Mesendoderm (in vitro differentiated cells): ENCODE results near the gene EFNA1.

Experiments
- DNase-seq: peaks from one replicate; pipeline ENCODE4 v3.0.0; 2013
- H2AK5ac ChIP-seq: 2 replicates; pipeline ENCODE4 v1.6.1; 2013; ENCODE audit warnings: low read length, inconsistent platforms
- H2BK120ac ChIP-seq: 2 replicates; pipeline ENCODE4 v1.6.1; 2013; ENCODE audit warnings: low read depth, mild to moderate bottlenecking, low read length, moderate library complexity, mixed read lengths
- H2BK15ac ChIP-seq: replicated peaks from 2 replicates; pipeline ENCODE4 v1.6.1; 2013; ENCODE audit warnings: low read depth, mild to moderate bottlenecking, moderate library complexity
- H2BK5ac ChIP-seq: 2 replicates; pipeline ENCODE4 v1.6.1; 2013; ENCODE audit warnings: low read length, inconsistent platforms
- H3K18ac ChIP-seq: 2 replicates; pipeline ENCODE4 v1.6.1; 2013; ENCODE audit warnings: mild to moderate bottlenecking, low read length, mixed read lengths
- H3K23ac ChIP-seq: one replicate; pipeline ENCODE4 v1.6.1; 2013; ENCODE audit warnings: low read length
- H3K27ac ChIP-seq: 2 replicates; pipeline ENCODE4 v1.5.1; 2013; ENCODE audit warnings: low read depth, mild to moderate bottlenecking, inconsistent platforms, low read length, moderate library complexity
- H3K27me3 ChIP-seq: 2 replicates; pipeline ENCODE4 v1.6.1; 2013; ENCODE audit warnings: low read length, control low read depth, mild to moderate bottlenecking, inconsistent platforms; ENCODE audit not compliant: insufficient read depth, poor library complexity
- H3K36me3 ChIP-seq: 2 replicates; pipeline ENCODE4 v1.6.1; 2013; ENCODE audit warnings: low read length, inconsistent platforms; ENCODE audit not compliant: control insufficient read depth, insufficient read depth
- H3K4ac ChIP-seq: one replicate; pipeline ENCODE4 v1.6.1; 2013; ENCODE audit warnings: low read depth, mild to moderate bottlenecking, low read length, moderate library complexity
- H3K4me1 ChIP-seq: 2 replicates; pipeline ENCODE4 v1.6.1; 2013; ENCODE audit warnings: low read depth, low read length, inconsistent platforms; ENCODE audit not compliant: control insufficient read depth
- H3K4me2 ChIP-seq: 2 replicates; pipeline ENCODE4 v1.6.1; 2013; ENCODE audit warnings: low read length
- H3K4me3 ChIP-seq: 2 replicates; pipeline ENCODE4 v1.5.1; 2013; ENCODE audit warnings: mild to moderate bottlenecking, low read length
- H3K56ac ChIP-seq: one replicate; pipeline ENCODE4 v1.6.1; 2013; ENCODE audit warnings: low read length
- H3K79me1 ChIP-seq: 2 replicates; pipeline ENCODE4 v1.6.1; 2013; ENCODE audit warnings: low read length, inconsistent platforms
- H3K79me2 ChIP-seq: 2 replicates; pipeline ENCODE4 v1.6.1; 2013; ENCODE audit warnings: mild to moderate bottlenecking, low read length; ENCODE audit not compliant: control insufficient read depth, insufficient read depth
- H3K9ac ChIP-seq: 2 replicates; pipeline ENCODE4 v1.6.1; 2013; ENCODE audit warnings: low read length, inconsistent platforms
- H4K5ac ChIP-seq: one replicate; pipeline ENCODE4 v1.6.1; 2013; ENCODE audit warnings: low read length
- H4K8ac ChIP-seq: one replicate; pipeline ENCODE4 v1.6.1; 2013; ENCODE audit warnings: low read depth, mild to moderate bottlenecking, control low read depth, low read length, moderate library complexity
- WGBS: extraction: QIAGEN DNeasy Blood & Tissue Kit; methylation state at CpG from one replicate; pipeline ENCODE4 v1.1.7; 2013; ENCODE audit warnings: low lambda C conversion rate, missing lambda C conversion rate; ENCODE audit not compliant: insufficient coverage; ENCODE audit errors: extremely low coverage; 5-methylcytosine and 5-hydroxymethylcytosine counted together

EFNA1 gene

GRCh38 chr1:155085504-155086127 lies 42.1 kb upstream of the EFNA1 start:
- Histone ChIP-seq H2AK5ac (no peak overlapping the region), H3K9ac (peak overlapping the region; percentile 60), H3K27me3 (peaks cover 29% of the 10 kb centered on the region), H2BK15ac (no peak overlapping the region), H3K4me1 (no peaks in the 10 kb centered on the region), H3K4me2 (peak overlapping the region; percentile 96), H4K8ac (no peak overlapping the region), H3K79me1 (no peaks in the 10 kb centered on the region), H3K36me3 (no peaks in the 10 kb centered on the region), H3K79me2 (no peaks in the 10 kb centered on the region), H2BK120ac (no peak overlapping the region), H3K4ac (no peak overlapping the region), H3K18ac (no peak overlapping the region), H2BK5ac (no peak overlapping the region), H3K23ac (no peak overlapping the region), H4K5ac (no peak overlapping the region), H3K4me3 (peak overlapping the region; percentile 42), H3K56ac (peak overlapping the region; percentile 78), H3K27ac (no peak overlapping the region)
- peak; percentile 66 for DNase-seq
- WGBS = no CpG with 5 or more reads among the region's 32 CpGs

- H3K27me3 ChIP-seq = peaks cover 25% of the 10 kb centered on the region
- H3K4me1 ChIP-seq = no peaks in the 10 kb centered on the region
- no peak overlapping the region for H4K8ac ChIP-seq
- H3K79me2 ChIP-seq = no peaks in the 10 kb centered on the region
- H2BK5ac ChIP-seq = no peak overlapping the region
- no peaks in the 10 kb centered on the region for H3K36me3 ChIP-seq
- no peak overlapping the region for H3K27ac ChIP-seq
- no peak overlapping the region for H2BK120ac ChIP-seq
- H3K56ac ChIP-seq = no peak overlapping the region
- H4K5ac ChIP-seq = no peak overlapping the region
- no peak overlapping the region for H3K23ac ChIP-seq
- H2BK15ac ChIP-seq = no peak overlapping the region
- H3K4me2 ChIP-seq = peak overlapping the region; percentile 36
- H2AK5ac ChIP-seq = no peak overlapping the region
- DNase-seq = peak; percentile 75
- H3K4ac ChIP-seq = no peak overlapping the region
- H3K4me3 ChIP-seq = no peak overlapping the region
- H3K9ac ChIP-seq = peak overlapping the region; percentile 45
- no CpG with 5 or more reads among the region's 24 CpGs for WGBS
- H3K79me1 ChIP-seq = no peaks in the 10 kb centered on the region
- H3K18ac ChIP-seq = no peak overlapping the region
Observed at GRCh38 chr1:155086128-155086741, 41.4 kb upstream of the EFNA1 start.

- no peak overlapping the region for H3K23ac ChIP-seq
- H3K9ac ChIP-seq = no peak overlapping the region
- no peak overlapping the region for H2BK120ac ChIP-seq
- H3K4me3 ChIP-seq = no peak overlapping the region
- no CpG with 5 or more reads among the region's 8 CpGs for WGBS
- H3K4me2 ChIP-seq = no peak overlapping the region
- no peak overlapping the region for H2BK15ac ChIP-seq
- no peaks in the 10 kb centered on the region for H3K4me1 ChIP-seq
- no peak overlapping the region for H3K4ac ChIP-seq
- H4K8ac ChIP-seq = no peak overlapping the region
- no peaks in the 10 kb centered on the region for H3K79me2 ChIP-seq
- no peak for DNase-seq
- H4K5ac ChIP-seq = no peak overlapping the region
- no peak overlapping the region for H3K27ac ChIP-seq
- no peak overlapping the region for H3K56ac ChIP-seq
- no peaks in the 10 kb centered on the region for H3K36me3 ChIP-seq
- peaks cover 17% of the 10 kb centered on the region for H3K27me3 ChIP-seq
- H3K18ac ChIP-seq = no peak overlapping the region
- no peak overlapping the region for H2BK5ac ChIP-seq
- H2AK5ac ChIP-seq = no peak overlapping the region
- H3K79me1 ChIP-seq = no peaks in the 10 kb centered on the region
Observed at GRCh38 chr1:155086856-155087535, 40.7 kb upstream of the EFNA1 start.

- no peaks in the 10 kb centered on the region for H3K4me1 ChIP-seq
- H2BK120ac ChIP-seq = no peak overlapping the region
- H3K23ac ChIP-seq = no peak overlapping the region
- H3K79me2 ChIP-seq = no peaks in the 10 kb centered on the region
- no peak overlapping the region for H3K27ac ChIP-seq
- no CpG with 5 or more reads among the region's 29 CpGs for WGBS
- H3K79me1 ChIP-seq = no peaks in the 10 kb centered on the region
- H2BK5ac ChIP-seq = no peak overlapping the region
- no peak overlapping the region for H2BK15ac ChIP-seq
- no peak overlapping the region for H4K8ac ChIP-seq
- H2AK5ac ChIP-seq = no peak overlapping the region
- DNase-seq = peak; percentile 89
- H3K27me3 ChIP-seq = no peaks in the 10 kb centered on the region
- no peak overlapping the region for H3K4me2 ChIP-seq
- H3K18ac ChIP-seq = no peak overlapping the region
- H4K5ac ChIP-seq = no peak overlapping the region
- H3K36me3 ChIP-seq = no peaks in the 10 kb centered on the region
- no peak overlapping the region for H3K4me3 ChIP-seq
- no peak overlapping the region for H3K4ac ChIP-seq
- H3K9ac ChIP-seq = peak overlapping the region; percentile 27
- peak overlapping the region; percentile 47 for H3K56ac ChIP-seq
Observed at GRCh38 chr1:155091071-155092051, 36.3 kb upstream of the EFNA1 start.

GRCh38 chr1:155092131-155092530 lies 35.5 kb upstream of the EFNA1 start:
- Histone ChIP-seq H3K4me1 (no peaks in the 10 kb centered on the region), H3K79me1 (no peaks in the 10 kb centered on the region), H3K18ac (no peak overlapping the region), H3K79me2 (no peaks in the 10 kb centered on the region), H3K9ac (no peak overlapping the region), H2AK5ac (no peak overlapping the region), H3K27me3 (no peaks in the 10 kb centered on the region), H4K5ac (no peak overlapping the region), H3K36me3 (no peaks in the 10 kb centered on the region), H3K23ac (no peak overlapping the region), H3K4me3 (no peak overlapping the region), H2BK15ac (no peak overlapping the region), H3K4me2 (no peak overlapping the region), H2BK120ac (no peak overlapping the region), H3K27ac (no peak overlapping the region), H2BK5ac (no peak overlapping the region), H3K56ac (no peak overlapping the region), H3K4ac (no peak overlapping the region), H4K8ac (no peak overlapping the region)
- WGBS = no CpG with 5 or more reads among the region's 6 CpGs
- no peak for DNase-seq
